ENCODE measurements around the gene AFAP1L2.

Gene AFAP1L2

DNA sequence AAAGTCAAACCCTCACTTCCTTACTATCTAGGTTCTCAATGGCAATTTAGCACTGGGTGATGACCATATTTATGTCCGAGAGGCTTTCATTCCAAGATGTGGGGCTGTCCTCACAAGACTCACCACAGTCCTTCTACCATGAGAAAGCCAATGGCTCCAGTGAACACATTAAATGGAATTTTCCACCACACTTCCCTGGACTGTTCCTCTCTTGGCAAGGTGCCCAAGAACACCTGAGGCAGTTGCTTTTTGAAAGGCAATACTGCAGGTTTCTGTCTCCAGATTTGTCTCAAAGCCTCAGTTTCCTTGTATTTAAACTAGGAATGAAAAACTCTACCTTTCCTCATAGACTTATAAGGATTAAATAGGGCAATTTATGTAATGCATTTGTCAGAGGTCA is 24.2 kb downstream of the AFAP1L2 start:
- H3K4me2 ChIP-seq (ENCODE audit: low read depth, low read length, poor library complexity, severe bottlenecking): no peak overlapping the region
- no peaks in the 10 kb centered on the region for H3F3A ChIP-seq (ENCODE audit: insufficient read depth)
- no peak overlapping the region for H3K4me3 ChIP-seq (ENCODE audit: insufficient read depth, low read length, poor library complexity, severe bottlenecking)
- no peaks in the 10 kb centered on the region for H3K9me3 ChIP-seq (ENCODE audit: insufficient read depth, low read length)
- no peaks in the 10 kb centered on the region for H3K79me2 ChIP-seq (ENCODE audit: insufficient read depth, low read length)
- no peak overlapping the region for H3K27ac ChIP-seq (ENCODE audit: low read depth, low read length)
- H3K27me3 ChIP-seq (ENCODE audit: low read length): no peaks in the 10 kb centered on the region
- no peak overlapping the region for H2AFZ ChIP-seq (ENCODE audit: low read depth, low read length, severe bottlenecking)
- no peaks in the 10 kb centered on the region for H4K20me1 ChIP-seq (ENCODE audit: low read depth, low read length)
- no peak overlapping the region for H3K9ac ChIP-seq (ENCODE audit: low read length)
- H3K9me2 ChIP-seq (replicated peaks; ENCODE audit: insufficient read depth, low read length): no peaks in the 10 kb centered on the region
- TF ChIP-seq EZH2phosphoT487 (conservative IDR thresholded peaks at IDR 0.05; ENCODE audit: low read length): no peak
- TF ChIP-seq, protein P1, sequence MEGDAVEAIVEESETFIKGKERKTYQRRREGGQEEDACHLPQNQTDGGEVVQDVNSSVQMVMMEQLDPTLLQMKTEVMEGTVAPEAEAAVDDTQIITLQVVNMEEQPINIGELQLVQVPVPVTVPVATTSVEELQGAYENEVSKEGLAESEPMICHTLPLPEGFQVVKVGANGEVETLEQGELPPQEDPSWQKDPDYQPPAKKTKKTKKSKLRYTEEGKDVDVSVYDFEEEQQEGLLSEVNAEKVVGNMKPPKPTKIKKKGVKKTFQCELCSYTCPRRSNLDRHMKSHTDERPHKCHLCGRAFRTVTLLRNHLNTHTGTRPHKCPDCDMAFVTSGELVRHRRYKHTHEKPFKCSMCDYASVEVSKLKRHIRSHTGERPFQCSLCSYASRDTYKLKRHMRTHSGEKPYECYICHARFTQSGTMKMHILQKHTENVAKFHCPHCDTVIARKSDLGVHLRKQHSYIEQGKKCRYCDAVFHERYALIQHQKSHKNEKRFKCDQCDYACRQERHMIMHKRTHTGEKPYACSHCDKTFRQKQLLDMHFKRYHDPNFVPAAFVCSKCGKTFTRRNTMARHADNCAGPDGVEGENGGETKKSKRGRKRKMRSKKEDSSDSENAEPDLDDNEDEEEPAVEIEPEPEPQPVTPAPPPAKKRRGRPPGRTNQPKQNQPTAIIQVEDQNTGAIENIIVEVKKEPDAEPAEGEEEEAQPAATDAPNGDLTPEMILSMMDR (IDR thresholded peaks at IDR 0.05; ENCODE audit: insufficient read depth, low read length, poor library complexity, severe bottlenecking): no peak
- H3K36me3 ChIP-seq (ENCODE audit: low read length): no peaks in the 10 kb centered on the region

DNA sequence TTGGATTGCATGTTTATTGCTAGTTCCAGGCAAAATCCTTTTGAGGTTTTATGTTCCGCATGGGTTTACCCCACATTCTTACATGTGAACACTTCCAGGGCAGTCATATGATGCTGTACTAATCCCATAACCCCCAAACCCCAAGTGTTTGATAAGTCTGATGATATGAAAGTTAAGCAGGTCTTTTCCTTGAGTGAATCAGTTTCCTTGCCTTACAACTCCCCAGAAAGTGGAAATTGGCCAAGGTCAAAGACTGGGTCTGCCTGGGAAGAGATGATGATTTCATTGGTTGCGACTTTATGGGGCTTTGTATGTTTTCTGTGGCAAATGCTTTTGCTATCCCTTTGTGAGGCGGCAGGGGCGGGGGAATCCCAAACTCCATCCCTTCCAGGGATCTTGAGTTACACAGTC is 24.7 kb downstream of the AFAP1L2 start:
- Histone ChIP-seq H3K27me3 (ENCODE audit: low read length) (no peaks in the 10 kb centered on the region), H3K4me2 (ENCODE audit: low read depth, low read length, poor library complexity, severe bottlenecking) (no peak overlapping the region), H3K9me3 (ENCODE audit: insufficient read depth, low read length) (no peaks in the 10 kb centered on the region), H3K79me2 (ENCODE audit: insufficient read depth, low read length) (no peaks in the 10 kb centered on the region), H3K4me3 (ENCODE audit: insufficient read depth, low read length, poor library complexity, severe bottlenecking) (no peak overlapping the region), H3K9me2 (replicated peaks; ENCODE audit: insufficient read depth, low read length) (no peaks in the 10 kb centered on the region), H3K36me3 (ENCODE audit: low read length) (no peaks in the 10 kb centered on the region), H2AFZ (ENCODE audit: low read depth, low read length, severe bottlenecking) (no peak overlapping the region), H4K20me1 (ENCODE audit: low read depth, low read length) (no peaks in the 10 kb centered on the region), H3K27ac (ENCODE audit: low read depth, low read length) (no peak overlapping the region), H3K9ac (ENCODE audit: low read length) (no peak overlapping the region), H3F3A (ENCODE audit: insufficient read depth) (no peaks in the 10 kb centered on the region)
- no peak for TF ChIP-seq EZH2phosphoT487 (conservative IDR thresholded peaks at IDR 0.05; ENCODE audit: low read length)
- TF ChIP-seq, protein P1 (IDR thresholded peaks at IDR 0.05; ENCODE audit: insufficient read depth, low read length, poor library complexity, severe bottlenecking): no peak

DNA sequence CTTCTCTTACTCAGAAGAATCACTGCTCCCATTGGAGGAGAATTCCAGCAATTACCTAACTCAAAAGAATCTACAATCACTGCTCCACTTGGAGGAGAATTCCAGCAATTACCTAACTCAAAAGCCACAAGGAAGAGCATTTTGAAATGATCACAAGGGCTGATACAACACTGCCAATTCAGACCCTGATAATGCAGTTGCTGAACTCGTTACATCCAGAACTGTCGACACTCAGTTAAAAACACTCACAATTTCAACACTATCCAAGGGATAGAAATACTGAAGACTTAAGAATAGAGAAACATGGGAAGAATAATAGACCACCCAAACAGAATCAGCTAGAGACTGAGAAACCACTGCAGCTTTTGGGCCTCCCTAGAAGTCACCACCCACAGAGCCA is 27.8 kb downstream of the AFAP1L2 start:
- no peaks in the 10 kb centered on the region for H3K27me3 ChIP-seq (ENCODE audit: low read length)
- H3K9me3 ChIP-seq (ENCODE audit: insufficient read depth, low read length): no peaks in the 10 kb centered on the region
- H3K4me2 ChIP-seq (ENCODE audit: low read depth, low read length, poor library complexity, severe bottlenecking): no peak overlapping the region
- H3K79me2 ChIP-seq (ENCODE audit: insufficient read depth, low read length): no peaks in the 10 kb centered on the region
- TF ChIP-seq, protein P1 (IDR thresholded peaks at IDR 0.05; ENCODE audit: insufficient read depth, low read length, poor library complexity, severe bottlenecking): no peak
- TF ChIP-seq EZH2phosphoT487 (conservative IDR thresholded peaks at IDR 0.05; ENCODE audit: low read length): no peak
- H3K9me2 ChIP-seq (replicated peaks; ENCODE audit: insufficient read depth, low read length): no peaks in the 10 kb centered on the region
- no peaks in the 10 kb centered on the region for H3K36me3 ChIP-seq (ENCODE audit: low read length)
- H2AFZ ChIP-seq (ENCODE audit: low read depth, low read length, severe bottlenecking): no peak overlapping the region
- no peaks in the 10 kb centered on the region for H4K20me1 ChIP-seq (ENCODE audit: low read depth, low read length)
- no peak overlapping the region for H3K4me3 ChIP-seq (ENCODE audit: insufficient read depth, low read length, poor library complexity, severe bottlenecking)
- no peak overlapping the region for H3K27ac ChIP-seq (ENCODE audit: low read depth, low read length)
- H3F3A ChIP-seq (ENCODE audit: insufficient read depth): no peaks in the 10 kb centered on the region
- no peak overlapping the region for H3K9ac ChIP-seq (ENCODE audit: low read length)

All from SU-DHL-6 (cell line).